ENCODE data around the gene UBE2M.

The UBE2M gene

DNA sequence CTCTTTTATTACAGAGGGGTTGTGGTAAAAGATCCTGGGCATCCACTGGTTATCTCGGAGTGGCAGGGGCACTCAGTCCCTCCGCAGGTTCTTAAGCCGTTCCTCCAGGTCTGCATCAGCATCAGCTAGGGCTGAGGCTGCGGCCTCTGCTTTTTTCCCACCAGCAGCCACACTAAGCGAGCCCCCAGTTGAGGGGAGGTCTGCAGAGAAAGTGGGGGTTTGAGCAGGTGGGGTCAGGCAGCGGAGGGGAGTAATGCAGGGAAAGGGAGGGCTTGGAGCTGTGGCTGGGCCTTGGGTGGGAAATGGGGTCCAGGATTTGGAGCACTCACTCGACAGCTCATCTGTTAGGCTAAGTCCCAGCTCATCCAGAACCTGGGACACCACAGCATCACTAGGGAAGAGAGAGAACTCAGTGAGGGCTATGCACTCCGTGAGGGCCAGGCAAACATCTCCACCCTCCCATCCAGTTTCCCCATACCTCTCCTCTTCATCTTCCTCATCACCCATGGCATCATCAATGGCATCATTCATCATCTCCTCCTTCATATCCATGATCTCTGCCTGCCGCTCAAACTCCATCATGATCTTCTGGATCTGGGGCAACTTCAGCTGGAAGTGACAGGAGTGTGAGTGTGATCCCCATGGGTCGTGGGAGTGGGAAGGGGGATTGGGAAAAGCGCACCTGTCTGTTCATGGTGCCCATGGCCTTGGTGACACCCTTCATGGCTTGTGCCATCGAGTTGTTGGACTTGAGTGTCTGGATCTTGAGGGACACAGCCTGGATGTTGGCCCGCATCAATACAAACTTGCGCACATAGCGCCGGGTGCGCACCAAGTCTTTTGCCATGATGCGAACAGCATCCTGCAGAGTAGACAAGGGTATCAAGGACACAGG lies 6.6 kb downstream of the UBE2M start:
- H3K4me3 ChIP-seq (ENCODE audit: low read depth, low read length) = no peak overlapping the region
- TF ChIP-seq, protein P1, sequence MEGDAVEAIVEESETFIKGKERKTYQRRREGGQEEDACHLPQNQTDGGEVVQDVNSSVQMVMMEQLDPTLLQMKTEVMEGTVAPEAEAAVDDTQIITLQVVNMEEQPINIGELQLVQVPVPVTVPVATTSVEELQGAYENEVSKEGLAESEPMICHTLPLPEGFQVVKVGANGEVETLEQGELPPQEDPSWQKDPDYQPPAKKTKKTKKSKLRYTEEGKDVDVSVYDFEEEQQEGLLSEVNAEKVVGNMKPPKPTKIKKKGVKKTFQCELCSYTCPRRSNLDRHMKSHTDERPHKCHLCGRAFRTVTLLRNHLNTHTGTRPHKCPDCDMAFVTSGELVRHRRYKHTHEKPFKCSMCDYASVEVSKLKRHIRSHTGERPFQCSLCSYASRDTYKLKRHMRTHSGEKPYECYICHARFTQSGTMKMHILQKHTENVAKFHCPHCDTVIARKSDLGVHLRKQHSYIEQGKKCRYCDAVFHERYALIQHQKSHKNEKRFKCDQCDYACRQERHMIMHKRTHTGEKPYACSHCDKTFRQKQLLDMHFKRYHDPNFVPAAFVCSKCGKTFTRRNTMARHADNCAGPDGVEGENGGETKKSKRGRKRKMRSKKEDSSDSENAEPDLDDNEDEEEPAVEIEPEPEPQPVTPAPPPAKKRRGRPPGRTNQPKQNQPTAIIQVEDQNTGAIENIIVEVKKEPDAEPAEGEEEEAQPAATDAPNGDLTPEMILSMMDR (IDR thresholded peaks at IDR 0.05; ENCODE audit: low read depth, low read length) = no peak

DNA sequence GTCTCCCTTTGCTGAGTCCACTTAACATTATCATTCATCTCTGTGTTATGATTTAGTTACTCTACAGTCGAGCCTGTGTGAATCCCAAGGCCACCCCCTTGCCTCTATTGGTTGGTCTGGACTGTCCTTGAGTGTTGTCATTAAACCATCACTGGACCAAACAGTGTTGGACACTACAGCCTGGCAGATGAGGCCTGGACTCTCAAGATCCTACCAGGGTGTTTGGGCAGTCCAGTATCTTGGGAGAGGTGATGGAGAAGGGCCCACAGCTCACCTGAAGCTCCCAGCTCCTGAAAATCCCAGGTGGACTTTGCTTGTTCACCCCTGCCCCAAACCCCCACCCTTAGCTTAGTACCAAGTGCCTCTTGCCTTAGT lies 7.3 kb downstream of the UBE2M start:
- TF ChIP-seq, protein P1 (IDR thresholded peaks at IDR 0.05; ENCODE audit: low read depth, low read length) = no peak
- H3K4me3 ChIP-seq (ENCODE audit: low read depth, low read length) = no peak overlapping the region

DNA sequence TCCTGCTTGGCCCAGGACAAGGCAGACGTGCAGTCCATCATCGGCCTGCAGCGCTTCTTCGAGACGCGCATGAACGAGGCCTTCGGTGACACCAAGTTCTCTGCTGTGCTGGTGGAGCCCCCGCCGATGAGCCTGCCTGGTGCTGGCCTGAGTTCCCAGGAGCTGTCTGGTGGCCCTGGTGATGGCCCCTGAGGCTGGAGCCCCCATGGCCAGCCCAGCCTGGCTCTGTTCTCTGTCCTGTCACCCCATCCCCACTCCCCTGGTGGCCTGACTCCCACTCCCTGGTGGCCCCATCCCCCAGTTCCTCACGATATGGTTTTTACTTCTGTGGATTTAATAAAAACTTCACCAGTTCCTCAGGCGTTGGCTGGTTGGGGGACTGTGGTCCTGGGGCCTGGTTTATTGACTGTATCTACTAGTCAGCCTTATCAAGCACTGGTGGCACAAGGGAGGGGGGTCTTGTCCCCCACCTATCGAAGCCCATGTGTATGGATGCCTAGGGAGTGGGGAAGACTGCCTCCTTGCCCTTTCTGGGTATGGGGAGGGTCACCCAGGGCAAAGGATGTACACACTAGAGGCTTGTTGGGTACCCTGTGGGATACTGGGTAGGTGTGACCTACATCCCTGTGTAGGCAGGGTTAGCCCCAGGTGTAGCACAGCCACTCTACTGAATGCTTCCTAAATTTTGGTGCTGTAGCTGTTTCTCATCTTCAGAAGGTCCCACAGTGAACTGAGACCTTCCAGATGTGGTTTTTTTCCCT lies 7.9 kb downstream of the UBE2M start:
- H3K4me3 ChIP-seq (ENCODE audit: low read depth, low read length) = no peak overlapping the region
- TF ChIP-seq, protein P1 (IDR thresholded peaks at IDR 0.05; ENCODE audit: low read depth, low read length) = no peak

DNA sequence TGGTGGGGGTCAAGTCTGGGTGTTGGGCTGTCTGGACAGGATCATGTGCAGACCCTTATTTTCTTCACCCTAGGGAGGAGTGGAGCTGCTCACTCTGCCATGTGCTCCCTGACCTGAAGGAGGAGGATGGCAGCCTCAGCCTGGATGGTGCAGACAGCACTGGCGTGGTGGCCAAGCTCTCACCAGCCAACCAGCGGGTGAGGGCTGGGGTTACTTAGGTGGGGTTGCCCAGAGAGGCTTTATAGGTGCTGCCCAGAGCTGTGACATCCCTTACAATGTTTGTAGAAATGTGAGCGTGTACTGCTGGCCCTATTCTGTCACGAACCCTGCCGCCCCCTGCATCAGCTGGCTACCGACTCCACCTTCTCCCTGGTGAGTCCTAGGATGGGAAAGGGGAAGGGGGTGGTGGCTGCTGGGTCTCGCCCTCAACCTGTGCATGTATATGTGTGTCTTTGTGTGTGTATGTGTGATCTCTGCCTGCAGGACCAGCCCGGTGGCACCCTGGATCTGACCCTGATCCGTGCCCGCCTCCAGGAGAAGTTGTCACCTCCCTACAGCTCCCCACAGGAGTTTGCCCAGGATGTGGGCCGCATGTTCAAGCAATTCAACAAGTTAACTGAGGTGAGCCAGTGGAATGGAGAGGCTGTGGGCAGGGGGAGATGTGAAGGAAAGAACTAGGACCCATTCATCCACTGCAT lies 8.6 kb downstream of the UBE2M start:
- TF ChIP-seq, protein P1 (IDR thresholded peaks at IDR 0.05; ENCODE audit: low read depth, low read length) = no peak
- no peak overlapping the region for H3K4me3 ChIP-seq (ENCODE audit: low read depth, low read length)

DNA sequence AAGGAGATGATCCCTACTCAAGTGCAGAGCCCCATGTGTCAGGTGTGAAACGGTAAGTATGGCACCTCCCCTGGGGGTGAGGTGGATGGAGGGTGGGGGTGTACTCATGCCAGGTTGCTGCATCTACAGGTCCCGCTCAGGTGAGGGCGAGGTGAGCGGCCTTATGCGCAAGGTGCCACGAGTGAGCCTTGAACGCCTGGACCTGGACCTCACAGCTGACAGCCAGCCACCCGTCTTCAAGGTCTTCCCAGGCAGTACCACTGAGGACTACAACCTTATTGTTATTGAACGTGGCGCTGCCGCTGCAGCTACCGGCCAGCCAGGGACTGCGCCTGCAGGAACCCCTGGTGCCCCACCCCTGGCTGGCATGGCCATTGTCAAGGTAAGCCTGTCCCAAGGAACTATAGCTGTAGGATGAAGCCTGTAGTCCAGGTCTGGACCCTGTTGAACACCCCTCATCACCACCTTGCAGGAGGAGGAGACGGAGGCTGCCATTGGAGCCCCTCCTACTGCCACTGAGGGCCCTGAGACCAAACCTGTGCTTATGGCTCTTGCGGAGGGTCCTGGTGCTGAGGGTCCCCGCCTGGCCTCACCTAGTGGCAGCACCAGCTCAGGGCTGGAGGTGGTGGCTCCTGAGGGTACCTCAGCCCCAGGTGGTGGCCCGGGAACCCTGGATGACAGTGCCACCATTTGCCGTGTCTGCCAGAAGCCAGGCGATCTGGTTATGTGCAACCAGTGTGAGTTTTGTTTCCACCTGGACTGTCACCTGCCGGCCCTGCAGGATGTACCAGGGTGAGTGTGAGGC lies 9.3 kb downstream of the UBE2M start:
- TF ChIP-seq, protein P1 (IDR thresholded peaks at IDR 0.05; ENCODE audit: low read depth, low read length) = no peak
- no peak overlapping the region for H3K4me3 ChIP-seq (ENCODE audit: low read depth, low read length)

DNA sequence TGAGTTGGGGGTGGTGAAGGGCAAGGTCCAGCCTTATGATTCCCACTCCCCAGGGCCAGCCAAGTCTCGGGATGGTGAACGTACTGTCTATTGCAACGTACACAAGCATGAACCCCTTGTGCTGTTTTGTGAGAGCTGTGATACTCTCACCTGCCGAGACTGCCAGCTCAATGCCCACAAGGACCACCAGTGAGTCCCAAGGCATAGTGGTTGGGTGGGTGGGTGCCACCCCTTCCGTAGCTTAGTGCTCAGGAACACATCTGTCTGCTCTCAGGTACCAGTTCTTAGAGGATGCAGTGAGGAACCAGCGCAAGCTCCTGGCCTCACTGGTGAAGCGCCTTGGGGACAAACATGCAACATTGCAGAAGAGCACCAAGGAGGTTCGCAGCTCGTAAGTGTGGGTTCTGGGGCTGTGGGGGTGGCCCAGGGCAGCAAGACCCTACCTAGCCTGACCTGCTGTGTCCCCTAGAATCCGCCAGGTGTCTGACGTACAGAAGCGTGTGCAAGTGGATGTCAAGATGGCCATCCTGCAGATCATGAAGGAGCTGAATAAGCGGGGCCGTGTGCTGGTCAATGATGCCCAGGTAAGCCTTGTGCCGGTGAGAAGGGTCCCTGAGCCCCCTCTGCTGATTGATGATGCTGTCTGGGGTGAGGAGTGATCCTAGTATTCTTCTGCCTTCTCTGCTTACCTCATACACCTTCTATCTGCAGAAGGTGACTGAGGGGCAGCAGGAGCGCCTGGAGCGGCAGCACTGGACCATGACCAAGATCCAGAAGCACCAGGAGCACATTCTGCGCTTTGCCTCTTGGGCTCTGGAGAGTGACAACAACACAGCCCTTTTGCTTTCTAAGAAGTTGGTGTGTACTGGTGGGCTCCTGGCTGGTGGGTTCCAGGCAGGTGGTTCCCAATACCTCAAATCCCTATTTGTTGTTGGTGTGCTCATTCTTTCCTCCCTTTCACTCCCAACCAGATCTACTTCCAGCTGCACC lies 10.8 kb downstream of the UBE2M start:
- H3K4me3 ChIP-seq (ENCODE audit: low read depth, low read length) = no peak overlapping the region
- TF ChIP-seq, protein P1 (IDR thresholded peaks at IDR 0.05; ENCODE audit: low read depth, low read length) = no peak
